VCaP (cell line): ENCODE measurements around the gene CCDC97.

Experiments
- H3K27ac ChIP-seq: fragments of 450-650 bp; 2 replicates; pipeline ENCODE4 v1.5.1; 2017
- CTCF ChIP-seq: fragments of 450-650 bp; conservative IDR thresholded peaks from 2 replicates; pipeline ENCODE4 v1.5.1; 2017; ENCODE audit warnings: mild to moderate bottlenecking, moderate library complexity

CCDC97 gene

DNA sequence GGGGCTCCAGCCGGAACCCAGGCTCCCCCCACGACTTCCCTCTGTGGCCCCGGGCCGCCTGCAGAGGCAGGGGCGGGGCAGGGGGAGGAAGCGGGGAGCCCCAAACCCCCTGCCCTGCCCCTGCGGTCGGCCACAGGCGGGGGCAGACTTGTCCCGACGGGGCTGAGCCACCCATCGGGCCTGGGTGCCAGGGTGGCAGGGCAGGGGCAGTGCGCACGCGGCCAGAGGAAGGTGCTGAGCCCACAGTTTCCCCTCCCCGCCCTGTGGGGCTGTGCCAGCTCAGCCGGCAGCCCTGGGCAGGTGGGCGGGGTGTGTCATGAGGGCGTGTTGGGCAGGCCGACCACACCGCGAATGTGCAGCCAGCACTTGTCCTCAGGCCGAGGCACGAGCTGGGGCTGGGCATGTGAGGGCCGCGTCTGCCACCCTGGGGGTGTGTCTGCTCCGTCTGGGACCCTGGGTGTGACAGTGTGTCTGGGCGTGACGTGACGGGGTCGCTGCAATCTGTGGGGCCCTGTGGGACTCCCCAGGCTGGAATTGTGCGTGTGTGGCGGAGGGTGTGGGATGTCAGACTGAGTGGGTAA lies 17.7 kb downstream of the CCDC97 start:
- TF ChIP-seq CTCF, result no peak
- H3K27ac ChIP-seq, result peak overlapping the region; percentile 86

DNA sequence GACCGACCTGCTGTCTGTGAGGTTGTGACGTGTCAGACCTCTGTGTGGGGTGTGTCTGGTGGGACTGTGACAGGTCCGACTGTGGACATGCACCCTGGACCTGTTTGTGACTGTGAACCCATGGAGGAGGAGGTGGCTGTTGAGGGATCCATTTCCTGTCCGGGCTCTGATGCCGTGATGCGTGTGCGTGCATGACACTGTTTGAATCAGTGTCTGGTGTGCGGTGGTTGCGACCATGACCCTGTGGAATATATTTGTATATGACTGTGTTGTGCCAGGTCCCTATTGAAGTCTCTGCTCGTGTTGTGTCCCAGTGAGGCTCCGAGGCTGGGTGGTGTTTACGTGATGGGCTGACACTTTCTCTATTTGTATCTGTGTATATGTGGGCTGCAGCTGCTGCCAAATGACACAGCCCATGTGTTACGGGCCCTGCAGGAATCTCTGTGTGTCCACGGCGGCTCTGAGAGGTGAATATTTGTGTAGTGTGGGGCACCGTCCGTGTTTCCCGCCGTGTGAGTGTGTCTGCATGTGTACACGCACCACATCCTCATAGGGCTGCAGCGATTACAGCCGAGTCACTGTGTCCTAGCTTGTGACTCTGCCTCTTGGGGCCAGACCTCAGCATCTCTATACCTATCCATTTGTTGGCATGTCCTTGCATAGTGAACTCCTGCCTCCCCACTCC lies 18.3 kb downstream of the CCDC97 start:
- no peak for TF ChIP-seq CTCF
- peak overlapping the region; percentile 86; the same call in 1 of the 2 replicates for H3K27ac ChIP-seq

DNA sequence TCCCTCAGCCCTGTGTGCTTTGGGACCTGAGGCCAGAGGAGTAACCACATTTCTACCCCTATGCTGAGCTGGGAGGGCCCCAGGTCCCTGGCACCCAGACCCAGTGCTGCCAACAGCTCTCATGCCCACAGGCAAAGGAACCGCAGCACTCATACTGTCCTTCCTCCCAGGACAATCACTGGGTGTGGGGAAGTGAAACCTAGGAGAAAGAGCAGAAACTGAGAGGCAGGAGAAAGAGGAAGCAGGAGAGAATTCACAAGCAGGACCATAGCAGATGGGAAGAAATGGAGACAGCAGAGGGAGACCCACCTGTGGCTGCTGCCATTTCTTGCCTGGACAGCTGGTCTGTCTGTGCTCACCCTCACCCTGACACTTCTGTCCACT lies 18.9 kb downstream of the CCDC97 start:
- no peak overlapping the region for H3K27ac ChIP-seq
- no peak for TF ChIP-seq CTCF

DNA sequence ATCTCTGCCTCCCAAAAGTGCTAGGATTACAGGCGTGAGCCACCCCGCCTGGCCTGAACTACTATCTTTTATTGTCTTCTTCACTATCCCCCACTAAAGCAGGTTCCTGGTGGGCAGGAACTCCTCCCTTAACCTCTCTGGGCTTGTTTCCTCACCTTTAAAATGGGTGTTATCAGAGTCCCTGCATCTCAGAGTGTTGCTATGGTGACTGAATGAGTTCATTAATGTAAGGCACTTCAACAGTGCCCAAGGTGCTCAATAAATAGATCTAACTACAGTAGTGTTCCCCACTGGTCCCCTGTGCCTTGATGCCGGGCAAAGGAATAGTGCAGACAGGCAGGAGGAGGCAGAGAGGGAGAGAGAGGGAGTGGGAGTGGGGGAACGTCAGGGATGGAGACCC lies 20.5 kb downstream of the CCDC97 start:
- TF ChIP-seq CTCF, result no peak
- no peak overlapping the region for H3K27ac ChIP-seq

GRCh38 chr19:41330946-41331678 lies 21.1 kb downstream of the CCDC97 start:
- no peak for TF ChIP-seq CTCF
- H3K27ac ChIP-seq, result no peak overlapping the region

GRCh38 chr19:41332000-41332399 lies 22.0 kb downstream of the CCDC97 start:
- no peak overlapping the region for H3K27ac ChIP-seq
- TF ChIP-seq CTCF, result no peak

- TF ChIP-seq CTCF, result no peak
- no peak overlapping the region for H3K27ac ChIP-seq
Measured at GRCh38 chr19:41332468-41332867, 22.5 kb downstream of the CCDC97 start.
